NCI-H1930 (cell line): ENCODE results near the gene RPL31.
"Not testable (repeated sequence)": the region's sequence is repeated elsewhere in the genome, so short reads cannot be mapped to it uniquely, and the experiment has no call there.

Source experiments
- DNase-seq, 2 experiments: peaks; one replicate each; lab custom pipeline; 2025; lab: John Stamatoyannopoulos, UW

Gene RPL31

GRCh38 chr2:101026253-101026701 is 24.2 kb downstream of the RPL31 start:
- no peak for DNase-seq

- DNase-seq: no peak
Observed at GRCh38 chr2:101026923-101027469, 24.9 kb downstream of the RPL31 start.

- DNase-seq: no peak
Observed at GRCh38 chr2:101027852-101028251, 25.8 kb downstream of the RPL31 start.

GRCh38 chr2:101030866-101031554 is 28.9 kb downstream of the RPL31 start:
- DNase-seq: no peak

- no peak for DNase-seq
Observed at GRCh38 chr2:101032084-101032776, 30.1 kb downstream of the RPL31 start.

- DNase-seq: no peak
Observed at GRCh38 chr2:101036562-101036961, 34.5 kb downstream of the RPL31 start.

- no peak for DNase-seq
Observed at GRCh38 chr2:101037161-101037755, 35.2 kb downstream of the RPL31 start.

GRCh38 chr2:101038455-101039255 is 36.6 kb downstream of the RPL31 start:
- DNase-seq: no peak

- DNase-seq: no peak
Observed at GRCh38 chr2:101040072-101040471, 38.0 kb downstream of the RPL31 start.

- no peak for DNase-seq
Observed at GRCh38 chr2:101040761-101041160, 38.7 kb downstream of the RPL31 start.

GRCh38 chr2:101041413-101041812 is 39.3 kb downstream of the RPL31 start:
- no peak for DNase-seq

- DNase-seq: no peak
Observed at GRCh38 chr2:101045330-101045729, 43.2 kb downstream of the RPL31 start.

GRCh38 chr2:101047075-101047766 is 45.1 kb downstream of the RPL31 start:
- DNase-seq: no peak

GRCh38 chr2:101047774-101048173 is 45.7 kb downstream of the RPL31 start:
- no peak for DNase-seq

GRCh38 chr2:101048756-101049155 is 46.7 kb downstream of the RPL31 start:
- no peak for DNase-seq

GRCh38 chr2:101050886-101051285 is 48.8 kb downstream of the RPL31 start:
- DNase-seq: not testable (repeated sequence)

GRCh38 chr2:101052147-101052546 is 50.1 kb downstream of the RPL31 start:
- no peak for DNase-seq

GRCh38 chr2:101053117-101053516 is 51.0 kb downstream of the RPL31 start:
- DNase-seq: no peak
